H9 (cell line): Measurements from ENCODE around the gene PSMB8. TPM values are rescaled to one million over a fixed set of nuclear protein-coding genes. Genes with fewer than 3 reads are reported as not detected.

Experiments
- DNase-seq: peaks from one replicate; pipeline ENCODE4 v3.0.0-alpha.2; 2017
- H2AFZ ChIP-seq: one replicate; pipeline ENCODE4 v1.6.1; 2013; ENCODE audit warnings: mild to moderate bottlenecking, low read length, control low read depth, moderate library complexity
- H2AK5ac ChIP-seq: 2 replicates; pipeline ENCODE4 v1.6.1; 2013; ENCODE audit warnings: low read length, control low read depth, mixed read lengths; ENCODE audit not compliant: insufficient read length
- H2BK120ac ChIP-seq: one replicate; pipeline ENCODE4 v1.6.1; 2013; ENCODE audit warnings: low read depth, mild to moderate bottlenecking, low read length, control low read depth, inconsistent platforms; ENCODE audit not compliant: poor library complexity, severe bottlenecking
- H2BK12ac ChIP-seq: 2 replicates; pipeline ENCODE4 v1.6.1; 2013; ENCODE audit warnings: low read length, control low read depth, mixed read lengths, low read depth; ENCODE audit not compliant: insufficient read length
- H2BK15ac ChIP-seq: 2 replicates; pipeline ENCODE4 v1.6.1; 2013; ENCODE audit warnings: low read depth, low read length, control low read depth
- H2BK20ac ChIP-seq: one replicate; pipeline ENCODE4 v1.6.1; 2013; ENCODE audit warnings: low read depth, mild to moderate bottlenecking, low read length, control low read depth, inconsistent platforms; ENCODE audit not compliant: poor library complexity, severe bottlenecking
- H2BK5ac ChIP-seq: 2 replicates; pipeline ENCODE4 v1.6.1; 2013; ENCODE audit warnings: low read length, control low read depth, mixed read lengths; ENCODE audit not compliant: insufficient read length
- H3K14ac ChIP-seq: 2 replicates; pipeline ENCODE4 v1.6.1; 2013; ENCODE audit warnings: low read length, control low read depth; ENCODE audit not compliant: insufficient read depth
- H3K18ac ChIP-seq: 2 replicates; pipeline ENCODE4 v1.6.1; 2013; ENCODE audit warnings: low read depth, mild to moderate bottlenecking, mixed read lengths, low read length, control low read depth; ENCODE audit not compliant: insufficient read length
- H3K23ac ChIP-seq: 2 replicates; pipeline ENCODE4 v1.6.1; 2013; ENCODE audit warnings: low read length, control low read depth, mixed read lengths, low read depth; ENCODE audit not compliant: insufficient read length
- H3K23me2 ChIP-seq: 2 replicates; pipeline ENCODE4 v1.6.1; 2013; ENCODE audit warnings: low read depth, mild to moderate bottlenecking, mixed read lengths, low read length, control low read depth; ENCODE audit not compliant: insufficient read length, poor library complexity, severe bottlenecking
- H3K27ac ChIP-seq: 2 replicates; pipeline ENCODE4 v1.5.1; 2013; ENCODE audit warnings: low read length, control low read depth, mixed read lengths, low read depth; ENCODE audit not compliant: insufficient read length
- H3K27me3 ChIP-seq: 2 replicates; pipeline ENCODE4 v1.6.1; 2013; ENCODE audit warnings: low read length, control low read depth, inconsistent platforms; ENCODE audit not compliant: insufficient read depth
- H3K4ac ChIP-seq: 2 replicates; pipeline ENCODE4 v1.6.1; 2013; ENCODE audit warnings: low read depth, mild to moderate bottlenecking, control low read depth, inconsistent platforms, low read length, moderate library complexity
- H3K4me1 ChIP-seq: 2 replicates; pipeline ENCODE4 v1.6.1; 2013; ENCODE audit warnings: low read length, control low read depth, inconsistent platforms; ENCODE audit not compliant: insufficient read depth
- H3K4me2 ChIP-seq: 2 replicates; pipeline ENCODE4 v1.6.1; 2013; ENCODE audit warnings: low read length, control low read depth, mixed read lengths; ENCODE audit not compliant: insufficient read length, insufficient read depth
- H3K56ac ChIP-seq: 2 replicates; pipeline ENCODE4 v1.6.1; 2013; ENCODE audit warnings: low read depth, mild to moderate bottlenecking, mixed read lengths, low read length, control low read depth; ENCODE audit not compliant: insufficient read length
- H3K79me1 ChIP-seq: 2 replicates; pipeline ENCODE4 v1.6.1; 2013; ENCODE audit warnings: low read depth, mild to moderate bottlenecking, moderate library complexity, low read length, control low read depth, inconsistent platforms; ENCODE audit not compliant: insufficient read depth, poor library complexity, severe bottlenecking
- H3K79me2 ChIP-seq: 2 replicates; pipeline ENCODE4 v1.6.1; 2013; ENCODE audit warnings: low read length, control low read depth, inconsistent platforms; ENCODE audit not compliant: insufficient read depth
- H3K9ac ChIP-seq: 2 replicates; pipeline ENCODE4 v1.6.1; 2013; ENCODE audit warnings: low read length, control low read depth, mixed read lengths; ENCODE audit not compliant: insufficient read length; ENCODE audit errors: extremely low read depth
- H3K9me3 ChIP-seq: one replicate; pipeline ENCODE4 v1.6.1; 2013; ENCODE audit warnings: low read depth, low read length, inconsistent platforms; ENCODE audit not compliant: control insufficient read depth
- H3T11ph ChIP-seq: one replicate; pipeline ENCODE4 v1.6.1; 2013; ENCODE audit warnings: mild to moderate bottlenecking, low read length, control low read depth, inconsistent platforms
- H4K20me1 ChIP-seq: one replicate; pipeline ENCODE4 v1.6.1; 2013; ENCODE audit not compliant: control insufficient read depth, insufficient read length, insufficient read depth
- H4K5ac ChIP-seq: 2 replicates; pipeline ENCODE4 v1.6.1; 2013; ENCODE audit warnings: low read depth, mild to moderate bottlenecking, mixed read lengths, low read length, control low read depth; ENCODE audit not compliant: insufficient read length
- H4K8ac ChIP-seq: replicated peaks from 2 replicates; pipeline ENCODE4 v1.6.1; 2013; ENCODE audit warnings: low read length, control low read depth, mixed read lengths, low read depth; ENCODE audit not compliant: insufficient read length
- H4K91ac ChIP-seq: 2 replicates; pipeline ENCODE4 v1.6.1; 2013; ENCODE audit warnings: low read depth, mild to moderate bottlenecking, moderate library complexity, mixed read lengths, low read length, control low read depth; ENCODE audit not compliant: insufficient read length
- H3K27ac Mint-ChIP-seq, 3 experiments: 2 replicates in 2 of 3; 3 replicates in 1 of 3; pipeline ENCODE4 v1.8.0; 2020 to 2021; ENCODE audit warnings: mixed read lengths in 3 of 3, mild to moderate bottlenecking in 1 of 3, moderate library complexity in 1 of 3
- H3K27me3 Mint-ChIP-seq: 2 replicates; pipeline ENCODE4 v1.8.0; 2021; ENCODE audit warnings: low read depth, mild to moderate bottlenecking, moderate library complexity, mixed read lengths
- H3K36me3 Mint-ChIP-seq, 3 experiments: 2 replicates in 2 of 3; 3 replicates in 1 of 3; pipeline ENCODE4 v1.8.0; 2020 to 2021; ENCODE audit warnings: low read depth in 3 of 3, mixed read lengths in 3 of 3; ENCODE audit not compliant: insufficient read depth in 1 of 3
- H3K4me1 Mint-ChIP-seq, 2 experiments: 2 replicates each; pipeline ENCODE4 v1.8.0; 2020; ENCODE audit warnings: mixed read lengths in 2 of 2
- H3K4me3 Mint-ChIP-seq, 2 experiments: 2 replicates in 1 of 2; 3 replicates in 1 of 2; pipeline ENCODE4 v1.8.0; 2020 to 2021; ENCODE audit warnings: mild to moderate bottlenecking in 2 of 2, mixed read lengths in 2 of 2, moderate library complexity in 1 of 2
- H3K9me3 Mint-ChIP-seq, 2 experiments: 2 replicates in 1 of 2; 3 replicates in 1 of 2; pipeline ENCODE4 v1.8.0; 2020; ENCODE audit warnings: mild to moderate bottlenecking in 2 of 2, mixed read lengths in 2 of 2, moderate library complexity in 1 of 2
- WGBS: extraction: QIAGEN DNeasy Blood & Tissue Kit; methylation state at CpG from one replicate; pipeline ENCODE4 v1.1.7; 2013; ENCODE audit warnings: missing lambda C conversion rate, low lambda C conversion rate, mixed read lengths; ENCODE audit not compliant: insufficient read length; ENCODE audit errors: extremely low coverage; 5-methylcytosine and 5-hydroxymethylcytosine counted together
- total RNA-seq: library from RNA; stranded (reverse); gene quantifications from 2 replicates; pipeline ENCODE4 v1.2.1, GENCODE V29; 2021
- TF ChIP-seq, protein P1 (sequence below): fragments of 200-600 bp; sonication (generic); conservative IDR thresholded peaks from 3 replicates; pipeline ENCODE4 v1.8.0; 2021; ENCODE audit warnings: antibody characterized with exemption, mild to moderate bottlenecking

The PSMB8 gene
- total RNA-seq, 1 experiment from 2014 or later, result 19.1 TPM

DNA sequence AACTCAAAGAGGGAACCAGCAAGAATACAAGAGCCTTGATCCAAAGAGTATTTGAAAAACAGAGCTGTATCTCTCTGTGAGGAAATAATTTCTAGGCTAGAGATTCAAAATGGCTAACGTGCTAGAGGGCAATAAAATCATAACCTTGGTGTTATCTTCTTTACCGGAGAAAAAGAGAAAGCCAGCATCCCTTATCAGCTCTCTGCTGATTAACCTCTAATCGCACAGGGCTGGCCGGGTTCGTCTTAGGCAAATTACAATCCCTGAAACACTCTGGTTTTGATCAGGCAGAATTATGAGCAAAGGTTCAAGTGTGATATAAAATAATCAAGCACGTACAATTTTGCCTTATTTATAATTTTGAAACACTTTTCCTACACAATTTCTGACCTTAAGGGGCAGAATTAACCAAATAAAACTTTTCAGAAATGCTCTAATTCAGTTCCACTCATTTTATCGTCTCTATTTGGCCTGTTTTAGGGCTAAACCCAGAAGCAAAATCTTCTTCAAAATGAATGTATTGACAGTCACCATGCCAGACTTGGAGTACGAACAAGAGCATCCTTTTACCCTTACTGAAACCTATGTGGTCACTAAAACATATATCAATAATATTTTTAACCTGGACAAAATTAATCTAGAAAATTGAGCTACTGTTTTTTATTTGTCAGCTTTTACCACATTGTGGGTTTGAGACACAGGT lies 23.9 kb upstream of the PSMB8 start:
- H4K20me1 ChIP-seq, result no peaks in the 10 kb centered on the region
- no peak overlapping the region for H3T11ph ChIP-seq
- no peak overlapping the region for H3K9ac ChIP-seq
- no peak overlapping the region for H2BK15ac ChIP-seq
- no peak overlapping the region for H2BK12ac ChIP-seq
- no peaks in the 10 kb centered on the region for H3K9me3 ChIP-seq
- H3K4ac ChIP-seq, result no peak overlapping the region
- H3K79me1 ChIP-seq, result no peaks in the 10 kb centered on the region
- H3K14ac ChIP-seq, result no peak overlapping the region
- no peak overlapping the region for H2BK20ac ChIP-seq
- WGBS, result no CpG with 5 or more reads among the region's 8 CpGs
- no peak for DNase-seq
- H3K56ac ChIP-seq, result no peak overlapping the region
- no peaks in the 10 kb centered on the region for H3K27me3 ChIP-seq
- Mint-ChIP-seq H3K4me1 (0 out of 4 replicates have a peak, but pooled peaks cover 0 to 2% of the 10 kb centered on the region in 2 experiments), H3K9me3 (no peaks in the 10 kb centered on the region), H3K27me3 (peaks cover 19% of the 10 kb centered on the region), H3K27ac (no peak overlapping the region), H3K4me3 (no peak overlapping the region), H3K36me3 (no peaks in the 10 kb centered on the region)
- H3K79me2 ChIP-seq, result no peaks in the 10 kb centered on the region
- no peak overlapping the region for H2AFZ ChIP-seq
- no peaks in the 10 kb centered on the region for H3K4me1 ChIP-seq
- TF ChIP-seq, protein P1, sequence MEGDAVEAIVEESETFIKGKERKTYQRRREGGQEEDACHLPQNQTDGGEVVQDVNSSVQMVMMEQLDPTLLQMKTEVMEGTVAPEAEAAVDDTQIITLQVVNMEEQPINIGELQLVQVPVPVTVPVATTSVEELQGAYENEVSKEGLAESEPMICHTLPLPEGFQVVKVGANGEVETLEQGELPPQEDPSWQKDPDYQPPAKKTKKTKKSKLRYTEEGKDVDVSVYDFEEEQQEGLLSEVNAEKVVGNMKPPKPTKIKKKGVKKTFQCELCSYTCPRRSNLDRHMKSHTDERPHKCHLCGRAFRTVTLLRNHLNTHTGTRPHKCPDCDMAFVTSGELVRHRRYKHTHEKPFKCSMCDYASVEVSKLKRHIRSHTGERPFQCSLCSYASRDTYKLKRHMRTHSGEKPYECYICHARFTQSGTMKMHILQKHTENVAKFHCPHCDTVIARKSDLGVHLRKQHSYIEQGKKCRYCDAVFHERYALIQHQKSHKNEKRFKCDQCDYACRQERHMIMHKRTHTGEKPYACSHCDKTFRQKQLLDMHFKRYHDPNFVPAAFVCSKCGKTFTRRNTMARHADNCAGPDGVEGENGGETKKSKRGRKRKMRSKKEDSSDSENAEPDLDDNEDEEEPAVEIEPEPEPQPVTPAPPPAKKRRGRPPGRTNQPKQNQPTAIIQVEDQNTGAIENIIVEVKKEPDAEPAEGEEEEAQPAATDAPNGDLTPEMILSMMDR, result no peak
- no peaks in the 10 kb centered on the region for H3K23me2 ChIP-seq
- no peak overlapping the region for H3K4me2 ChIP-seq
- no peak overlapping the region for H3K27ac ChIP-seq
- no peak overlapping the region for H4K8ac ChIP-seq
- H4K91ac ChIP-seq, result no peak overlapping the region
- H2BK120ac ChIP-seq, result no peak overlapping the region
- H4K5ac ChIP-seq, result no peak overlapping the region
- no peak overlapping the region for H2BK5ac ChIP-seq
- no peak overlapping the region for H3K18ac ChIP-seq
- no peak overlapping the region for H3K23ac ChIP-seq
- H2AK5ac ChIP-seq, result no peak overlapping the region
